DMS153 treated with DMSO at 0.1 percent for 48 hours (cell line): ENCODE data around the gene DHCR24.

Experiments
- DNase-seq: peaks from one replicate; lab custom pipeline; 2025; ENCODE audit not compliant: unreplicated experiment; lab: John Stamatoyannopoulos, UW

Gene DHCR24

DNA sequence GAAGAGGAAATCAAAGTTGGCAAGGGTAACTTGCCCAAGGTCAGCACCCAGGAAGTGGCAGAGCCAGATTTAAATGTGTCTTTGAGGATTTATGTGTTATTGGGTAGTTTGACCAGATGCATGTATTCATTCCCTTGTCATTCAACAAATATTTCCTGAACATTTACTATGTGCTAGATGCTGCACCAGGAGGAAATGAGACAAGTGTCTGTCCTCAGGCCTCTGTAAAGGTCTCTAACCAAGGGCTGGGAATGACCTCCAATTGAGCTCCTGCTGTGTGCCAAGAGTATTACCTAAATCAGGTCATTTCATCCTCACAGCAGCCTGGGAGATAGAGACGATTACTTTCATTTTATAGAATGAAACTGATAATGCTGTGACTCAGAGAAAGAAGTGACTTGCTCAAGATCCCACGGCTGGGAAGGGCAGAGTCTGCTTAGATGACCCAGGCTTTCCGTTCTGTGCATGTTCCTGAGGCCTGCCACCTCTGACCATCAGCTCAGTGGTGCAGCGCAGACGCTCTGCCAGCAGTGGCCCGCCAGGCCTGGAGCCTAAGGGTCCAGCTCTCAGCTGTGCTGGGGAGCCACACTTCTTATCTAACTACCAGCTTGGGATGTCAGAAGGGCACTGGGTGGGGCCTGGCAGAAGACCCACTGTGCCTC, 82.4 kb downstream of the DHCR24 start:
- DNase-seq: no peak

DNA sequence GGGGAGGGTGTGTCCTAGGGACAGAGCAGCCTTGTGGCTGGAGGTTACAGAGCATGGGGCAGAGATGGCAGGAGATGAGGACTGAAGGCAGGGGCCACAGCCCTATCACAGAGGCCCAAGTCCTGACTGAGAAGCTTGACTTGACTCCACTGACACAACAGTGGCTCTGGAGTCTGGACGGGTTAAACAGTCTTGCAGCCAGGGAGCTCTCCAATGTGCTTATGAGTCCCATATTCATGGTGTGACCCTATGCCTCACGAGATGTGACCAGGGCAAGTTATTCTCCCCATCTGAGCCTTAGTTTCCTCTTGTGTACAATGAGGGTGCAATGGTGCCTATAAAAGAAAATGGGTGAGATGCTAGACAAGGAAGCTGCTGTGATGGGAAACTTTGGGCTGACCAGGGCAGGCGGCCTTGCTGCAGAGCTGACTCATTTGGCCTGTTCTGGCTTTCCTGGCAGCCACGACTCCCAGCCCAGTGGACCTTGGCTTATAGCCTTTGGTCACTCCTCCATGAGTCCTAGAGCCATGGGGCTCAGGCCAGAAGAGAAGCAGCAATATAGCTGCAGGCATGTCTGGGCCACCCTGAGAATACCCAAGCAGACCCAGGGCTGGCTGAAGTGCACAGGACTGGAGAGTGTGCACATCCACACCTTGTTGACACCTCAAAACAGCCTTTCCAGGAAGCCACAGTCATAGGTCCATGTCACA, 83.1 kb downstream of the DHCR24 start:
- DNase-seq: no peak

DNA sequence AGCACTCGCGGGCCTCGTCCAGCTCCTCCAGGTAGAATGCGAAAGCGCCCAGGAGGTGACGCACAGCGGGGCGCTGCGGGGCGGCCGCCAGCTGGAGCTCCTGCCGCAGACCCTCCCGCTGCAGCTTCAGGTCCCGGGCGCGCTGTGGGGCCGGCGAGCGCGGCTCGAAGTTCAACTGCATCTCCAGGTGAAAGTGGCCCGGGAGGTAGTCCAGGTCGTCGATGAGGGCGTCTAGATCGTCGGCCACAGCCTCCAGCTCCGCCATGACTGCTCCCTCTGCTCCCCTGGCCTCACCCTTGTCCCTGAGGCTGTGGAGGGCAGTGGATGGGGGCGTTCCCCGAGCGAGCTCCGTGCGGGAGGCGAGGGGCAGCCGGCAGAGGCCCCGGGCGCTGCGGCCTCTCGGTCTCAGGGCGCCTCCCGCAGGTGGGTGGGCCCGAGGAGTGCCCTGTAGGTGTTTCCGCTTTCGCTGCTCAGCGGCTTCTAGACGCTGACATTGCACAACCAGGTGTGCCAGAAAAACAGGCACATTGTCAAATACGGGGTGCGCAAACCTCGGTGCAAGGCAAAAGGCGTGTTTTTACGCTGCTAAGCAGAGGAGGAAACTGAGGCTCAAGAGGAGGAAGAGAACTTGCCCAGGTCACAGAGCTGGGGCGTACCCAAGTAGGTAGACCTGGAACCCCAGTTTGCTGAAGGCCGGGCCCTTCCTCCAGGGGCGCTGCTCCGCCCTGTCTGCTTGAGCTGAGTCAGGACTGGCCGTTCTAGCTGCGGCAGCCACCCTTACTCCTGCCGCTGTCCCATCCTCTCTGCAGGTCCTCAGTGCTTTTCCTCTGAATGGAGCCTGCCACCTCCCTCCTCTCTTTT, 85.9 kb downstream of the DHCR24 start, which contains the start of gene TTC22:
Gene TTC22, minus strand, starts transcription at position 425 of the 861 bp plus-strand sequence. Its CDS starts 160 bp downstream, at position 265.
- DNase-seq: no peak

DNA sequence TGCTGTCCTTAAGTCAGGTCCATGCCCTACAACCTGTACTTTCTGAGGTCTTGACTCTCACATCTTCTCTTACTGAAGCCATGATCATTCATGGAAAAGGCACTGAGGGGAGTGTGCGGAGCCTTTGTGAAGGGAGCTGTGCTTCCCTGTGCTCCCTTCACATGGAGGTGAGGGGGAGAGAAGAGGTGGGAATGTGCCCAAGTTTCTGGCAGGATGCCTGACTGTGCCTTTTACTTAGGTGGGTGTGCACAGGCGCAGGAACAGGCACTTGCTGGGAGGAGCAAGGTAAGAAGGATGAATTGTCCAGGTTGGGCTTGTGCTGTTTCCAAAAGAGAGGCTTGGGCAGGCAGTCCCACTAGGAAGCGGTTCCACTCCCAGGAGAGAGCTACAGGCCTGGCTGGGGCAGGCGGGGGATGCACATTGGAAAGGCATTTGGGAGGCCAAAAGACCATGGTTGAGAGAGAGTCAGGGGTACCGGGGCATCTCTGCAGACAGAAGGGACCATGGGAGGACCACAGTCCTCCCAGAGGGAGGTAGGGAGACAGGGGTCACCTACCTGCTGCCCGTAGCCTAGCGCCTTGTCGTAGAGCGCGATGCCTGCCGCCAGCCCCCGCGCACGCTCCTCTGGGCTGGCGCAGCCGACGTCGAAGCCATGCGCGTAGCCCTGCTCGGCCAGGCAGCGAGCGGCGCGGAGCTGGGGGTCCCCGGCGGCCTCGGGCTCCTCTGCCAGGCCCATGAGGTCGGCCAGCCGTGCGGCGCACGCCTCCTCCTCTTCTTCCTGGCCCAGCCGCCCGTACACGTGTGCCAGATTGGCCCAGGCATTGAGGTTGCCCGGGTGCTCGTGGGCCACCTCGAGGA, 86.7 kb downstream of the DHCR24 start:
- no peak for DNase-seq
